Measurements from ENCODE around the gene CCDC88C.

GRCh38 chr14:91385224-91385623 lies 32.4 kb downstream of the CCDC88C start:
- TF ChIP-seq CTCF (IDR thresholded peaks at IDR 0.05; ENCODE audit: extremely low read depth in 1 of 2, insufficient read depth in 1 of 2, low read depth in 1 of 2, low read length in 2 of 2), result no peak
- TF ChIP-seq POLR2A (IDR thresholded peaks at IDR 0.05; ENCODE audit: low read depth, low read length), result no peak
- TF ChIP-seq JUN (IDR thresholded peaks at IDR 0.05; ENCODE audit: borderline replicate concordance, insufficient read depth, insufficient read length, low read depth), result no peak

Measured in endothelial cell of umbilical vein (primary cell).